A673 (cell line): Measurements from ENCODE around the gene NFATC1. TPM values are rescaled to one million over a fixed set of nuclear protein-coding genes. Genes with fewer than 3 reads are reported as not detected.

ENCODE experiments used
- BruUV-seq: library from RNA; stranded (reverse); fragments of 400-500 nt; replicated peaks from 2 replicates; lab custom pipeline; 2021; lab: Mats Ljungman, UMichigan
- CTCF ChIA-PET: fragments of 300-600 bp; sonication (Branson Sonifier 250); formaldehyde crosslinking; loops from one replicate; lab custom pipeline; 2022; ENCODE audit warnings: antibody characterized with exemption; lab: Charles Lee
- POLR2A ChIA-PET: fragments of 300-600 bp; sonication (Branson Sonifier 250); formaldehyde crosslinking; loops from one replicate; lab custom pipeline; 2022; ENCODE audit warnings: antibody characterized with exemption; ENCODE audit not compliant: low non-redundant PET; lab: Charles Lee
- DNase-seq: peaks from one replicate; pipeline ENCODE4 v3.0.0-alpha.2; 2015; ENCODE audit warnings: low spot score
- H3K27ac ChIP-seq: fragments of 200-600 bp; sonication (generic); 2 replicates; pipeline ENCODE4 v1.5.1; 2016; ENCODE audit warnings: mixed run types, low read depth, mild to moderate bottlenecking, mixed read lengths, antibody characterized with exemption, low read length; ENCODE audit not compliant: poor library complexity, severe bottlenecking
- H3K27me3 ChIP-seq: fragments of 200-600 bp; sonication (generic); replicated peaks from 2 replicates; pipeline ENCODE4 v1.6.1; 2017; ENCODE audit warnings: mixed run types, low read depth, mild to moderate bottlenecking, mixed read lengths, antibody characterized with exemption, low read length; ENCODE audit not compliant: insufficient read depth, poor library complexity
- H3K36me3 ChIP-seq: fragments of 200-600 bp; sonication (generic); 2 replicates; pipeline ENCODE4 v1.6.1; 2016; ENCODE audit warnings: mixed run types, mild to moderate bottlenecking, mixed read lengths, antibody characterized with exemption, low read length; ENCODE audit not compliant: insufficient read depth, poor library complexity, severe bottlenecking
- H3K4me1 ChIP-seq: fragments of 200-600 bp; sonication (generic); 2 replicates; pipeline ENCODE4 v1.6.1; 2017; ENCODE audit warnings: mixed run types, mild to moderate bottlenecking, mixed read lengths, antibody characterized with exemption, low read length; ENCODE audit not compliant: insufficient read depth, poor library complexity, severe bottlenecking
- H3K4me3 ChIP-seq: fragments of 200-600 bp; sonication (generic); 2 replicates; pipeline ENCODE4 v1.5.1; 2016; ENCODE audit warnings: low read depth, mixed run types, mild to moderate bottlenecking, mixed read lengths, low read length; ENCODE audit not compliant: poor library complexity, severe bottlenecking
- H3K9me3 ChIP-seq: fragments of 200-600 bp; sonication (generic); 2 replicates; pipeline ENCODE4 v1.6.1; 2016; ENCODE audit warnings: mixed run types, low read depth, mild to moderate bottlenecking, mixed read lengths, antibody characterized with exemption, low read length; ENCODE audit not compliant: poor library complexity, severe bottlenecking
- CTCF ChIP-seq: fragments of 300-800, 200-600 bp; sonication (generic); conservative IDR thresholded peaks from 2 replicates; pipeline ENCODE4 v1.5.1; 2017; ENCODE audit warnings: low read depth, mild to moderate bottlenecking, antibody characterized with exemption, low read length, moderate library complexity, mixed read lengths
- EZH2 ChIP-seq: fragments of 200-600 bp; sonication (generic); IDR thresholded peaks from 2 replicates; pipeline ENCODE4 v1.6.1; 2017; ENCODE audit warnings: borderline replicate concordance, low read depth, mild to moderate bottlenecking, mixed read lengths, antibody characterized with exemption, low read length; ENCODE audit not compliant: poor library complexity, severe bottlenecking
- intact Hi-C: fragments of 100-400 bp; cut with micrococcal nuclease; formaldehyde crosslinking; loops from one replicate; pipeline ENCODE4 v1.10.0; 2022; ENCODE audit not compliant: unreplicated experiment
- total RNA-seq: library from RNA; stranded (reverse); gene quantifications from 2 replicates; pipeline ENCODE4 v1.2.3, GENCODE V29; 2021

Gene NFATC1
- total RNA-seq, 1 experiment from 2014 or later, result 10.4 TPM

- TF ChIP-seq CTCF (no peak), EZH2 (no peak)
- Histone ChIP-seq H3K4me3 (no peak overlapping the region), H3K27me3 (no peaks in the 10 kb centered on the region), H3K36me3 (no peaks in the 10 kb centered on the region), H3K27ac (no peak overlapping the region), H3K9me3 (no peaks in the 10 kb centered on the region), H3K4me1 (no peaks in the 10 kb centered on the region)
- ChIA-PET CTCF (no interaction called here), POLR2A (no interaction called here)
- intact Hi-C loops, result no loop called here
- BruUV-seq, result no TSS peak
- DNase-seq, result no peak
Observed at GRCh38 chr18:79449551-79450288, 54.0 kb downstream of the NFATC1 start.

- no TSS peak for BruUV-seq
- intact Hi-C loops, result no loop called here
- H3K4me3 ChIP-seq, result no peak overlapping the region
- H3K9me3 ChIP-seq, result no peaks in the 10 kb centered on the region
- H3K27ac ChIP-seq, result no peak overlapping the region
- TF ChIP-seq EZH2 (no peak), CTCF (no peak)
- POLR2A ChIA-PET, result no interaction called here
- no peaks in the 10 kb centered on the region for H3K27me3 ChIP-seq
- DNase-seq, result no peak
- no peaks in the 10 kb centered on the region for H3K36me3 ChIP-seq
- CTCF ChIA-PET, result no interaction called here
- H3K4me1 ChIP-seq, result no peaks in the 10 kb centered on the region
Observed at GRCh38 chr18:79450289-79451080, 54.8 kb downstream of the NFATC1 start.

GRCh38 chr18:79451237-79452125 lies 55.8 kb downstream of the NFATC1 start:
- H3K27ac ChIP-seq, result no peak overlapping the region
- ChIA-PET CTCF (no interaction called here), POLR2A (no interaction called here)
- H3K4me3 ChIP-seq, result no peak overlapping the region
- no TSS peak for BruUV-seq
- no peaks in the 10 kb centered on the region for H3K4me1 ChIP-seq
- intact Hi-C loops, result no loop called here
- H3K9me3 ChIP-seq, result no peaks in the 10 kb centered on the region
- no peaks in the 10 kb centered on the region for H3K36me3 ChIP-seq
- TF ChIP-seq CTCF, result no peak
- H3K27me3 ChIP-seq, result no peaks in the 10 kb centered on the region
- DNase-seq, result no peak
